ENCODE data around the gene CIART. TPM values are rescaled to one million over a fixed set of nuclear protein-coding genes. Genes with fewer than 3 reads are reported as not detected.
A peak's percentile ranks its signal among the peaks of the same experiment; 100 is the strongest.

Gene CIART
- total RNA-seq, 1 experiment from 2014 or later, result 3.4 TPM

DNA sequence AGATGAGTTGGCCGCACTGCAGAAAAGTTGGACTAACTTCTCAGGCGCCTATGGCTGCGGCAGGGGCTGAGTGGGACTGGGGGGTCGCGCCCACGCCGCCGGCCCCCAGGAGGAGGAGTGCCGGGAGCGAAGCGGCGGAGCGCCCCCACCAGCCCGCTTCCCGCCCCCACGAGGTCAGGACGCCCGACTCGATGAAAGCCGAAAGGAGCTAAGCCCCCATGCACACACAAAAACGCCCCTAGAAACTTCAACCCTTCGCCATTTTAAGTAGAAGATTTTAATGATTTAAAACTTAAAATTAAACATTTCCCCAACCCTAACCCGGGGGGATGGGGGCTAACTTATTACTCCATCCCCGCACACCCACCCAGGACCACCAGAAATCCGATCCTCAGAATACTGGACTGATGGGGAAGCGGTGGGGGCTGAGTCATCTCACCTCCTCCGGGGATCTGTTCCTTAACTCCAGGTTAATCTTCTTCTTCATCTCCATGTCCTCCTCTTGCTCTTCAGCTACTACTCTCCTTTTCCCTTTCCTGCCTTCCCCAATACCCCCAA is 47.0 kb upstream of the CIART start:
- BruUV-seq (replicated peaks), result TSS peak; percentile 96
- H3K27me3 ChIP-seq (ENCODE audit: control insufficient read depth, insufficient read depth, low read length), result no peaks in the 10 kb centered on the region
- in situ Hi-C loops (cut with HindIII; ENCODE audit: low pct_unique_long_range_greater_than_20kb, low sequenced_read_pairs) (no loop called here), intact Hi-C loops (cut with micrococcal nuclease; ENCODE audit: unreplicated experiment) (no loop called here)
- peak overlapping the region; percentile 78 to 90 for H3K4me3 ChIP-seq (ENCODE audit: low read depth in 2 of 2, low read length in 2 of 2)
- H3K4me1 ChIP-seq (ENCODE audit: control insufficient read depth, insufficient read depth, low read length), result peaks cover 17% of the 10 kb centered on the region
- TF ChIP-seq, protein P1, sequence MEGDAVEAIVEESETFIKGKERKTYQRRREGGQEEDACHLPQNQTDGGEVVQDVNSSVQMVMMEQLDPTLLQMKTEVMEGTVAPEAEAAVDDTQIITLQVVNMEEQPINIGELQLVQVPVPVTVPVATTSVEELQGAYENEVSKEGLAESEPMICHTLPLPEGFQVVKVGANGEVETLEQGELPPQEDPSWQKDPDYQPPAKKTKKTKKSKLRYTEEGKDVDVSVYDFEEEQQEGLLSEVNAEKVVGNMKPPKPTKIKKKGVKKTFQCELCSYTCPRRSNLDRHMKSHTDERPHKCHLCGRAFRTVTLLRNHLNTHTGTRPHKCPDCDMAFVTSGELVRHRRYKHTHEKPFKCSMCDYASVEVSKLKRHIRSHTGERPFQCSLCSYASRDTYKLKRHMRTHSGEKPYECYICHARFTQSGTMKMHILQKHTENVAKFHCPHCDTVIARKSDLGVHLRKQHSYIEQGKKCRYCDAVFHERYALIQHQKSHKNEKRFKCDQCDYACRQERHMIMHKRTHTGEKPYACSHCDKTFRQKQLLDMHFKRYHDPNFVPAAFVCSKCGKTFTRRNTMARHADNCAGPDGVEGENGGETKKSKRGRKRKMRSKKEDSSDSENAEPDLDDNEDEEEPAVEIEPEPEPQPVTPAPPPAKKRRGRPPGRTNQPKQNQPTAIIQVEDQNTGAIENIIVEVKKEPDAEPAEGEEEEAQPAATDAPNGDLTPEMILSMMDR (IDR thresholded peaks at IDR 0.05), result no peak; the same call in 1 of the 2 replicates
- no peak for TF ChIP-seq TCF7L2 (IDR thresholded peaks at IDR 0.05; ENCODE audit: low read depth, low read length)
- 0 out of 2 replicates have a peak, but pooled peaks have one; percentile 47 for TF ChIP-seq SIN3A (IDR thresholded peaks at IDR 0.05; ENCODE audit: borderline replicate concordance, insufficient read depth, low read depth, low read length)
- ATAC-seq (no peak), DNase-seq (ENCODE audit: low read depth, low spot score) (no peak)
- POLR2A ChIA-PET, result interaction anchor here (0.6 kb wide), 1 partner anchor 137 kb away, joined by 5 read pairs; no protein-coding TSS in a partner anchor
- H3K27ac ChIP-seq (ENCODE audit: low read length), result peak overlapping the region; percentile 92
- H3K9me3 ChIP-seq (ENCODE audit: control insufficient read depth, insufficient read depth, low read depth, low read length), result no peaks in the 10 kb centered on the region
- CTCF ChIA-PET, result no interaction called here
- H3K36me3 ChIP-seq (ENCODE audit: control insufficient read depth, insufficient read depth, low read length), result peaks cover 8% of the 10 kb centered on the region; the same call in 1 of the 2 replicates

DNA sequence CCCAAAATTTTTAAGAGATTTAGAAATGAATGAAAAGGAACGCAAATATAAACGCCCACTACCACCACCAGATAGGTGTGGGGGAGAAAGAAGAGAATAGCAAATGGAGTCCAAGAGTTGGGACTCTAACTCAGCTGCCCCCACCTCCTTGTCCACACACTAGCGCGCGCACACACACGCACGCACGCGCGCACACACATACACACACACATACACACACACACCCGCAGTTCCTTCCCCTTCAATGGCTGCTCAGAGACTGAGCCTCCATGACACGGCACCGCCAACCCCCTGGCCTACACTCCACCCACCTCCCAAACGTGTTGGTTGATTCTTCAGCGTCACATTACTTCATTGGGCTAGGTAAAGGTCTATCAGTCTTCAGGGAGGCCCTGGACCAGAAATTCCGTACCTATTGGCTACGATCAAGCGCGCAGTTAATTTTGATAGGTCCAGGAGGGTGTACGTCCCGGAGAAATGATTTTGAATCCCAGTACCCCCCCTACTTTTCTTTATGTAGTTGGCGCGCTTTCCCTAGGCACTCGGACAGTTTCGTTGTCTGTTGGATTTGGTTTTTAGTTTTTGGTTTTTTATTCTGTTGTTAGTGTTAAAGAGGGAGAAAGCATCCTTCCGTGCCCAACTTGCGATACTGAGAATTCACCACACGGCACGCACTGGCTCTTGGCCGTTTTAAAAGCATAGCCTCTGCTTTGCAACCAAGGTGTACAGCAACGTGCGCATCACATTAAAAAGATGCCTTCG is 46.3 kb upstream of the CIART start, which contains the start of gene ANP32E:
ANP32E (minus strand) TSS at position 261 of the 762 bp plus-strand sequence. CDS start 326 bp downstream, outside the sequence.
- no TSS peak for BruUV-seq (replicated peaks)
- Histone ChIP-seq H3K4me1 (ENCODE audit: control insufficient read depth, insufficient read depth, low read length) (peaks cover 17% of the 10 kb centered on the region), H3K27ac (ENCODE audit: low read length) (peak within 1 kb of the TSS; percentile 92), H3K9me3 (ENCODE audit: control insufficient read depth, insufficient read depth, low read depth, low read length) (no peaks in the 10 kb centered on the region), H3K4me3 (ENCODE audit: low read depth in 2 of 2, low read length in 2 of 2) (peak within 1 kb of the TSS; percentile 78 to 90), H3K36me3 (ENCODE audit: control insufficient read depth, insufficient read depth, low read length) (peaks cover 8% of the 10 kb centered on the region; the same call in 1 of the 2 replicates), H3K27me3 (ENCODE audit: control insufficient read depth, insufficient read depth, low read length) (no peaks in the 10 kb centered on the region)
- ATAC-seq (peak; percentile 92), DNase-seq (ENCODE audit: low read depth, low spot score) (peak; percentile 98)
- in situ Hi-C loops (cut with HindIII; ENCODE audit: low pct_unique_long_range_greater_than_20kb, low sequenced_read_pairs) (no loop called here), intact Hi-C loops (cut with micrococcal nuclease; ENCODE audit: unreplicated experiment) (no loop called here)
- ChIA-PET CTCF (no interaction called here), POLR2A (interaction anchor here (0.6 kb wide), 1 partner anchor 136 kb away, joined by 5 read pairs; no protein-coding TSS in a partner anchor)
- TF ChIP-seq SIN3A (IDR thresholded peaks at IDR 0.05; ENCODE audit: borderline replicate concordance, insufficient read depth, low read depth, low read length) (peak; percentile 85), POLR2AphosphoS5 (IDR thresholded peaks at IDR 0.05; ENCODE audit: low read depth, low read length) (peak; percentile 98), TCF7L2 (IDR thresholded peaks at IDR 0.05; ENCODE audit: low read depth, low read length) (no peak; the same call in 1 of the 2 replicates)
- TF ChIP-seq, protein P2, sequence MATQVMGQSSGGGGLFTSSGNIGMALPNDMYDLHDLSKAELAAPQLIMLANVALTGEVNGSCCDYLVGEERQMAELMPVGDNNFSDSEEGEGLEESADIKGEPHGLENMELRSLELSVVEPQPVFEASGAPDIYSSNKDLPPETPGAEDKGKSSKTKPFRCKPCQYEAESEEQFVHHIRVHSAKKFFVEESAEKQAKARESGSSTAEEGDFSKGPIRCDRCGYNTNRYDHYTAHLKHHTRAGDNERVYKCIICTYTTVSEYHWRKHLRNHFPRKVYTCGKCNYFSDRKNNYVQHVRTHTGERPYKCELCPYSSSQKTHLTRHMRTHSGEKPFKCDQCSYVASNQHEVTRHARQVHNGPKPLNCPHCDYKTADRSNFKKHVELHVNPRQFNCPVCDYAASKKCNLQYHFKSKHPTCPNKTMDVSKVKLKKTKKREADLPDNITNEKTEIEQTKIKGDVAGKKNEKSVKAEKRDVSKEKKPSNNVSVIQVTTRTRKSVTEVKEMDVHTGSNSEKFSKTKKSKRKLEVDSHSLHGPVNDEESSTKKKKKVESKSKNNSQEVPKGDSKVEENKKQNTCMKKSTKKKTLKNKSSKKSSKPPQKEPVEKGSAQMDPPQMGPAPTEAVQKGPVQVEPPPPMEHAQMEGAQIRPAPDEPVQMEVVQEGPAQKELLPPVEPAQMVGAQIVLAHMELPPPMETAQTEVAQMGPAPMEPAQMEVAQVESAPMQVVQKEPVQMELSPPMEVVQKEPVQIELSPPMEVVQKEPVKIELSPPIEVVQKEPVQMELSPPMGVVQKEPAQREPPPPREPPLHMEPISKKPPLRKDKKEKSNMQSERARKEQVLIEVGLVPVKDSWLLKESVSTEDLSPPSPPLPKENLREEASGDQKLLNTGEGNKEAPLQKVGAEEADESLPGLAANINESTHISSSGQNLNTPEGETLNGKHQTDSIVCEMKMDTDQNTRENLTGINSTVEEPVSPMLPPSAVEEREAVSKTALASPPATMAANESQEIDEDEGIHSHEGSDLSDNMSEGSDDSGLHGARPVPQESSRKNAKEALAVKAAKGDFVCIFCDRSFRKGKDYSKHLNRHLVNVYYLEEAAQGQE (IDR thresholded peaks at IDR 0.05; ENCODE audit: insufficient read depth in 1 of 2, low read depth in 2 of 2, low read length in 1 of 2), result peak; percentile 35 to 75; a peak in 2 of 4 replicates
- TF ChIP-seq, protein P1 (IDR thresholded peaks at IDR 0.05), result no peak

Measured in Panc1 (cell line).